HPDE6-E6E7 (cell line): ENCODE results near the gene NGB.

Experiments used
- DNase-seq: peaks from one replicate; pipeline ENCODE4 v3.0.0; 2011; ENCODE audit warnings: missing footprints; ENCODE audit errors: extremely low spot score

Gene NGB

GRCh38 chr14:77265187-77265515 lies 5.9 kb downstream of the NGB start:
- DNase-seq = no peak

DNA sequence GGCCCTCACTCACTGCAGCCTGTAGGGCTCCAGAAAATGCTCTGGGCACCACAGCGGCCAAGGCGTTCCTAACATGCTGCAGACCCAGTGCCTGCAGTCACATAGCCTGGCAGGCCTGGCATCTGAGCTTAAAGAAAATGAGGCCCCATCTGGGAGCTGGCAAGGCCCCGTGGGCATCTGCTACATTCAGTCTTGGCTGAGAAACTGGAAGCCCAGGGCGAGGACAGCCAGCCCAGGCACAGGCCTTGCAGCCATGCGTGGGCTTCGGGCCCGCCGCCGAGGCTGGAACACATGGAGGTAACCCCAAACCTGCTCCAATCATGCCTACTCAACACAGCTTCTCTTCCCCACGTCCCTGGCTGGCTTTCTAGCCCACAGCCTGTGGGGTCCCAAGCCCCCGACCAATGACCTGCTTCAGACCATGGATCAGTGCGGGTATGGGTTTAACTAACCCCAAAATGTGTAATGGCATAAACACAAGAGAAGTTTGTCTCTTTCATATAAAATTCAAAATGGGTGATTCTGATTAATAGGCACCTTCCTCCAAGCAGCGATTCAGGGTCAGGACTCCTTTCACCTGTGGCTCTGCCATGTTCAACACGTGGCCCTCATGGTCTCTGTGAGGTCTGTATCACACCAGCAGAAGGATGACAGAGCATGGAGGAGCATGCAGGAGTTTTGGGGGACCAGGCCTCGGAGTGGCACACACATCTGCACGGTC lies 6.4 kb downstream of the NGB start:
- no peak for DNase-seq

- DNase-seq = no peak
Measured at GRCh38 chr14:77260631-77261030, 10.4 kb downstream of the NGB start.

DNA sequence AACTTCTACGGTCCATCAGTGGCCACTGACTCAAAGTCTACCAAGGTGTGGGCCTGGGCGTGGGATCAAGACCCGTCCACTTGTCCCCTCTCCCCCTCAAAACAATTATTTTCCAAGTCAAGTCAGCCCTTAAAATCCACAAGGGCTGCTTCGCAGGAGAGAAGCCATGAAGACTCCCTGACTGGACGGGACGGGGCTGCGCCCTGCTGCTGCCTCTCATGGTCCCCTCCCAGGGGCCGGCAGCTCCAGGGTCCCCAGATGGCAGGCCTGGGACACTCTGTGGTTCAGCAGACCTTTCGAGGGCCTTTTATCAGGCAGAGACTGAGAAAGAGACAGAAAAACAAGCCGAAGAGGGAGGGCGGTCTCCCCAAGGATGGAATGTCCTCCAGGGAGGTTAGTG lies 10.8 kb downstream of the NGB start:
- DNase-seq = no peak

GRCh38 chr14:77259025-77259715 lies 11.8 kb downstream of the NGB start:
- DNase-seq = no peak

DNA sequence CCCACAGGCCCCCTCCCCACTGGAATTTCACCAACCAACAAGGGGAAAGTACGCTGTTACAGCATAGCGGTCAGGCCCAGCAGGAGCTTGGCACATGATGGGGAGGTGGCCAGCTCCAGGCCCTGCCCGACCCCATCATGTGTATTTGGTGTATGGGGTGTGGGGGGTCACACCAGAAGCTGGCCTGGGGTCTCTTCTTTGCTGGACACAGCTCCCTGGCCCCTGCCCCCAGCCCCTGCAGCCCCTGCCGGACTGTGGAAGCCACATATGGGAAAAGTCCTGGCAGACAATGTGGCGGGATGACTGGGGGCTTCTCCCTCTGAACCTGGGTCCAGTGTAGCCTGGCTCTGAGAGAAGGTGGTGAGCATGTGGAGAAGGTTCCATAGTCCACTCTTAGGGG lies 12.4 kb downstream of the NGB start:
- DNase-seq = no peak

- no peak for DNase-seq
Measured at GRCh38 chr14:77257700-77258099, 13.3 kb downstream of the NGB start.

DNA sequence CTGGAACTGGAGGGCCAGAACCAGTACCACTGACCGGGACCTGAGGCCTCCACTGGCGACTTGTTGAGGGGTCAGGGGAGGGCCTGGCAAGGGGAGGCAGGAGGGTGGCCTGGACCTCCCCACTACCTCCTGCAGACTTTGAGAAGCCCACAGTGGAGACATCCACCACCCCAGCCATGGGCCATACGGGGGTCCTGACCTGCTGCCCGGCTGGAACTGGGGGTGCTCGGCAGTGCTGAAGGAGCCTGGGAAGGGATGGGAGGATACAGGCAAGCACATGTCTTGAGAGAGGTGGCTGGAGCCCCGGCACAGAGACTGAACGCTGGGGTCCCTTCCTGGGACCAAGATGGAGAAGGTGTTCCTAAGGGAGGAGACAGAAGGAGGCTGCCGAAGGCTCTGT lies 14.3 kb downstream of the NGB start:
- no peak for DNase-seq

- DNase-seq = no peak
Measured at GRCh38 chr14:77253333-77254190, 17.4 kb downstream of the NGB start.

DNA sequence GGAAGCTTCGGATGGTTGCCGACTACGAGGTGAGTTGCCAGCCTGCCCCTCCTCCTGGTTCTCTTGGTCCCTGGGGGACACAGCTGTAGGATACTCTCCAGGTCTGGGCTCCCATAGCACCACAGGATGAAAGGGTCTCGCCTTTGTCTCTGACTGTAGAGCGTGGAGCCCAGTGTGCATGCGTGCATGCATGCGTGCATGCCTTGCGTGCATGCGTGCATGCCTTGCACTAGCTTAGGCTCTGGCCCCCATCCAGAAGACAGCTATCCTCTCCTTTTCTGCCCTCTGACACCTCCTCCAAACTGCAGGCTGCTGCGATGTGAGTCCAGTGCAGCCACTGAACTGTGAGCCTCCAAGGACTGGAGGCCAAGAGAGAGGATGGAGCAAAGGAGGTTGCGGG lies 19.1 kb downstream of the NGB start:
- DNase-seq = no peak

DNA sequence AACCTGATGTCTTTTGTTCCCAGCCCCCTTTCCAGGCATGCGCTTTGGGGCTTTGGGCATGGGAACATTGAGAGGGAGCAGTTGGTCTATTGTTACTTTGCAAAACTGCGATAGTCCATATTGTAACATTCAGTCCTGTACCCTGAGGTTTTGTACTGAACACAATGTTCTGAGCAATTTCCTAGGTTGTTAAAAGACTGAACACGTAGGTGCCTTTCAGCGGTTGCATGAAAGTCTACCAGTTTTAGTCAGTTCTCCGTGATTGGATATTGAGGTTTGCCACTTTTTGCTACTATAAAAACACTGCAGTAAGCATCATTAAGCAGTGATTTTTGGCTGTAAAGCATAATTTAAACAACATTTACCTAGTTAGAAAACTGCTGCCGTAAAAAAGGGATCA lies 20.1 kb downstream of the NGB start:
- DNase-seq = no peak

- DNase-seq = no peak
Measured at GRCh38 chr14:77249286-77249685, 21.7 kb downstream of the NGB start.

DNA sequence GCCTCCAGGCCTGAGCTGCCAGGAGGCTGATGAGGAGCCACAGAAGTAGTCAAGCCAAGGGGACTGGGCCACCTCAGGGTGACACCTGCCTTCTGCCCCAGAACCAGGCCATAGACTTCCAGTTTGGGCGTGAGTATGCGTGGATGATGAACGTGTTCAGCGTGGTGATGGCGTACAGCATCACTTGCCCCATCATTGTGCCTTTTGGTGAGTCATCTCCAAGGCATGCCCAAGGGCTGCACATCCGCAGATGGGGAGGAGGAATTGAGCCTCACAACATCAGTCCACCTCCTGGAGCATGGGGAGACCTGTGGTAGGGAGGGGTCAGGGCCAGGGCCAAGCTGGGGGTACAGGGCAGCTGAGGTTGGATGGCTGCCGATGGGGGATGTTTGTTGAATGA lies 22.3 kb downstream of the NGB start:
- no peak for DNase-seq

DNA sequence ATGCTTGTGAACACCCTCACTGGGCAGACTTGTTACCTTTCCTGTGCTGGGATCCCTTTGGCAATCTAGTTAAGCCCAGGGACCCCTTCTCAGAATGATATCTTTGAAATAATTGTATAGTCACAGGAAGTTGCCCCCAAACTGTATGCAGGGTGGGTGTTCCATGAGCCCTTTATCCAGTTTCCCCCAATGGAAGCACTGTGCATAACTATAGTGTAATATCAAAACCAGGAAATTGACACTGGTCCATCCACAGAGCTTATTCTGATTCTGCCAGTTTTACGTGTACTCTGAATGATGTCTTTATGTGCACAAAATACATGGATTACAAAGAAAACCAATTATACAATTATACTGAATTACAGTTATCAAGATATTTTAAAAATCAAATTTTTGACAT lies 24.2 kb downstream of the NGB start:
- DNase-seq = no peak

- DNase-seq = no peak
Measured at GRCh38 chr14:77245820-77246219, 25.2 kb downstream of the NGB start.

DNA sequence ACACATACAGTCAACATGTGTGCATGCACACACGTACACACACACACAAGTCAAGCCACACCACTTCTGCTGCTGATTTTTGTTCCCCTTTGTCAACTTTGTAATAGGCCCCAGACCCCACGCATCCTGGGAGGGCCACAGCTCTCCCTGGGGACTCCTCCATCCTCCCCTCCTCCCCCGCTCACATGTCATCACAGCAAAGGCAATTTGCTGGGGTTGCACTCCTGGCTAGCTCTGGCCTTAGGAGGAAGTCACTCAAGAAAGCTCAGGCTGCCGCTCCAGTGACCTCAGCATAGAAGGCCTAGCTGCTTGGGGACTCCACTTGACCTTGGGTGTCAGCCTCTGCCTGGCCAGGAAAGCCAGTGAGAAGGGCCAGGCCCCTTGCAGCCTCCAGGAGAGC lies 27.2 kb downstream of the NGB start:
- no peak for DNase-seq

DNA sequence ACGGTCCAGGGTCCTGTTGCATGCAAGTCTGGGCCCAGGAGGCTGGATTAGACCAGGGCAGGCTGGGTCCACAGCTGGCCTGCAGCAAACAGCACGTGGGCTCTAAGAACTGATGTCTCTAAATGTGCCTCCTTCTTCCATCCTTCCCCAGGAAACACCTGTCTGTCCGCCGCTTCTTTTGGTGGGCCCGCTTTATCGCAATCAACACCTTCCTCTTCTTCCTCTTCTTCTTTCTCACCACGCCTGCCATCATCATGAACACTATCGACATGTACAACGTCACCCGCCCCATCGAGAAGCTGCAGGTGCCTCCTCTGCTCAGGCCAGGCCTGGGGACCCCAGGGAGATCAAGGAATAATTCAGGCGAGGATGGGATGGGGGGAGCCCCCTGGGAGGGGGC lies 28.3 kb downstream of the NGB start:
- no peak for DNase-seq

- DNase-seq = no peak
Measured at GRCh38 chr14:77241955-77242354, 29.1 kb downstream of the NGB start.

DNA sequence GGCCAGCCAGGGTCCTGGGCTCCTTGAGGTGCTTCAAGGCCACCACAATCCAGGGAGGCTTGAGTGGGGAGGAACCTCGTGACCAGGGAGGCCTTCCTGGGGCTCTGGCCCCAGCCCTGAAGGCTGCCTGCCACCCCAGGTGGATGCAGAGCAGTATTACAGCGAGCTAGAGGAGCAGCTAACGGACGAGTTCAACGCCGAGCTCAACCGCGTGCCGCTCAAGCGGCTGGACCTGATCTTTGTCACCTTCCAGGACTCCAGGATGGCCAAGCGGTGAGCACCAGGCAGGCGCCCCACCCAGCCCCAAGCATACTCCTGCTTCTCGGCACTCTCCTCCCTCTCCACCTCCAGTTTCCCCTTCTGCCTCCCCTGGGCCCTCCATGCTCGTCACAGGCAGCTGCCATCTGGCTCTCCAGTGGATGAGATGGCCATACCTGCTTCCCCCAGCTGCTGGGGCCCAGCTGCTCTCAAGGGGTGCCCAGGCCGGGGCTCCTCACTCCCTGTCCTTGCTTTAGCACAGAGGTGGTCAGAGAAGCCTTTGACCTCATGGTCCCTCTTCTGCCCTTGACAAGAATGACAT lies 30.6 kb downstream of the NGB start:
- DNase-seq = no peak

DNA sequence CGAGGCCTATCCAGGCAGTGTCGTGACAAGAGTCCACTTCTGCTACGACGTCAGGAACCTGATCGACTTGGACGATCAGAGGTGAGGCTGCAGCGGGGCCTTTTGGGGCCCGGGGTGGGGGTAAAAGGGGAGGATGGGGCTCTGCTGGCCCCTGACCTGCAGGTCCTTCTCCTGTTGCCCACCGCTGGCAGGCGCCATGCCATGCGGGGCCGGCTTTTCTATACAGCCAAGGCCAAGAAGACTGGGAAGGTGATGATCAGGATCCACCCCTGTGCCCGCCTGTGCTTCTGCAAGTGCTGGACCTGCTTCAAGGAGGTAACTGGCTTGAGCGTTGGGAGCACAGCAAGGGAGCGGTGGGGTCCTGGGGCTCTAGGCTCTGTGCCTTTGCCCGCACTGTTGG lies 31.6 kb downstream of the NGB start:
- no peak for DNase-seq

- DNase-seq = no peak
Measured at GRCh38 chr14:77238996-77239395, 32.0 kb downstream of the NGB start.

GRCh38 chr14:77238356-77238755 lies 32.6 kb downstream of the NGB start:
- no peak for DNase-seq

- DNase-seq = no peak
Measured at GRCh38 chr14:77236814-77237213, 34.2 kb downstream of the NGB start.
